ENCODE data around the gene CD34.

Gene CD34

GRCh38 chr1:207893737-207894582, 17.0 kb downstream of the CD34 start:
- TF ChIP-seq ZFP3 (CRISPR knock-in tag; IDR thresholded peaks at IDR 0.05): no peak
- no peak for TF ChIP-seq POU6F1 (CRISPR knock-in tag; IDR thresholded peaks at IDR 0.05; ENCODE audit: borderline replicate concordance, low read depth)
- no peak for TF ChIP-seq ARNTL (CRISPR knock-in tag; IDR thresholded peaks at IDR 0.05; ENCODE audit: borderline replicate concordance, low read depth)
- no peak for ATAC-seq

- TF ChIP-seq ZNF70 (CRISPR knock-in tag; IDR thresholded peaks at IDR 0.05): no peak
- TF ChIP-seq PPARA (CRISPR knock-in tag; IDR thresholded peaks at IDR 0.05; ENCODE audit: borderline replicate concordance): no peak
- no peak for TF ChIP-seq ZFP30 (CRISPR knock-in tag; IDR thresholded peaks at IDR 0.05)
- no peak for TF ChIP-seq SNAI2 (CRISPR knock-in tag; IDR thresholded peaks at IDR 0.05)
- TF ChIP-seq ZNF8 (CRISPR knock-in tag; IDR thresholded peaks at IDR 0.05): no peak
- ATAC-seq: no peak
Measured at GRCh38 chr1:207892764-207893163, 18.2 kb downstream of the CD34 start.

DNA sequence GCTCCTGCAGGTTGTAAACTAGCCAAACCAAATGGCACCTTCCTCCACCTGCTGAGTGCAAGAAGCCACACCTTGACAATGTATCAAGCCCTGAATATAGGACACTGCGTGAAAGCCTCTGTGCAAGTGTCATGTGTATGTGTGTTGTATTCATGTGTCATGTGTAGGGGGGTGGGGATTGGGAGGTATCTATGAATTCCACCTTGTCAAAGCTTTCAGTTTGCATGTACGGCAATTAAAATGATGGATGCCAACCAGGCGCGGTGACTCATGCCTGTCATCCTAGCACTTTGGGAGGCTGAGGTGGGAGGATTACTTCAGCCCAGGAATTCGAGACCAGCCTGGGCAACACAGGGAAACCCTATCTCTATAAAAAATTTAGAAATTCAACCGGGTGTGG, 19.8 kb downstream of the CD34 start:
- no peak for TF ChIP-seq RARB (CRISPR knock-in tag; IDR thresholded peaks at IDR 0.05)
- TF ChIP-seq CSDC2 (CRISPR knock-in tag; IDR thresholded peaks at IDR 0.05): no peak
- TF ChIP-seq ISL1 (CRISPR knock-in tag; IDR thresholded peaks at IDR 0.05): no peak
- TF ChIP-seq SNAI2 (CRISPR knock-in tag; IDR thresholded peaks at IDR 0.05): no peak
- TF ChIP-seq, protein P1, sequence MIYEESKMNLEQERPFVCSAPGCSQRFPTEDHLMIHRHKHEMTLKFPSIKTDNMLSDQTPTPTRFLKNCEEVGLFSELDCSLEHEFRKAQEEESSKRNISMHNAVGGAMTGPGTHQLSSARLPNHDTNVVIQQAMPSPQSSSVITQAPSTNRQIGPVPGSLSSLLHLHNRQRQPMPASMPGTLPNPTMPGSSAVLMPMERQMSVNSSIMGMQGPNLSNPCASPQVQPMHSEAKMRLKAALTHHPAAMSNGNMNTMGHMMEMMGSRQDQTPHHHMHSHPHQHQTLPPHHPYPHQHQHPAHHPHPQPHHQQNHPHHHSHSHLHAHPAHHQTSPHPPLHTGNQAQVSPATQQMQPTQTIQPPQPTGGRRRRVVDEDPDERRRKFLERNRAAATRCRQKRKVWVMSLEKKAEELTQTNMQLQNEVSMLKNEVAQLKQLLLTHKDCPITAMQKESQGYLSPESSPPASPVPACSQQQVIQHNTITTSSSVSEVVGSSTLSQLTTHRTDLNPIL (CRISPR knock-in tag; IDR thresholded peaks at IDR 0.05; ENCODE audit: low read depth): no peak
- no peak for TF ChIP-seq BACH2 (CRISPR knock-in tag; IDR thresholded peaks at IDR 0.05; ENCODE audit: borderline replicate concordance)
- no peak for TF ChIP-seq OSR1 (CRISPR knock-in tag; IDR thresholded peaks at IDR 0.05)
- TF ChIP-seq ZFP30 (CRISPR knock-in tag; IDR thresholded peaks at IDR 0.05): no peak
- no peak for TF ChIP-seq ESRRG (CRISPR knock-in tag; IDR thresholded peaks at IDR 0.05)
- TF ChIP-seq ZFP3 (CRISPR knock-in tag; IDR thresholded peaks at IDR 0.05): no peak
- no peak for TF ChIP-seq PPARA (CRISPR knock-in tag; IDR thresholded peaks at IDR 0.05; ENCODE audit: borderline replicate concordance)
- TF ChIP-seq ZNF8 (CRISPR knock-in tag; IDR thresholded peaks at IDR 0.05): no peak
- no peak for TF ChIP-seq TOX (CRISPR knock-in tag; IDR thresholded peaks at IDR 0.05; ENCODE audit: borderline replicate concordance)
- TF ChIP-seq ARNTL (CRISPR knock-in tag; IDR thresholded peaks at IDR 0.05; ENCODE audit: borderline replicate concordance, low read depth): no peak
- TF ChIP-seq TSHZ2 (CRISPR knock-in tag; IDR thresholded peaks at IDR 0.05): no peak
- TF ChIP-seq, protein P2, sequence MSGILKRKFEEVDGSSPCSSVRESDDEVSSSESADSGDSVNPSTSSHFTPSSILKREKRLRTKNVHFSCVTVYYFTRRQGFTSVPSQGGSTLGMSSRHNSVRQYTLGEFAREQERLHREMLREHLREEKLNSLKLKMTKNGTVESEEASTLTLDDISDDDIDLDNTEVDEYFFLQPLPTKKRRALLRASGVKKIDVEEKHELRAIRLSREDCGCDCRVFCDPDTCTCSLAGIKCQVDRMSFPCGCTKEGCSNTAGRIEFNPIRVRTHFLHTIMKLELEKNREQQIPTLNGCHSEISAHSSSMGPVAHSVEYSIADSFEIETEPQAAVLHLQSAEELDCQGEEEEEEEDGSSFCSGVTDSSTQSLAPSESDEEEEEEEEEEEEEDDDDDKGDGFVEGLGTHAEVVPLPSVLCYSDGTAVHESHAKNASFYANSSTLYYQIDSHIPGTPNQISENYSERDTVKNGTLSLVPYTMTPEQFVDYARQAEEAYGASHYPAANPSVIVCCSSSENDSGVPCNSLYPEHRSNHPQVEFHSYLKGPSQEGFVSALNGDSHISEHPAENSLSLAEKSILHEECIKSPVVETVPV (CRISPR knock-in tag; IDR thresholded peaks at IDR 0.05): no peak
- no peak for ATAC-seq

DNA sequence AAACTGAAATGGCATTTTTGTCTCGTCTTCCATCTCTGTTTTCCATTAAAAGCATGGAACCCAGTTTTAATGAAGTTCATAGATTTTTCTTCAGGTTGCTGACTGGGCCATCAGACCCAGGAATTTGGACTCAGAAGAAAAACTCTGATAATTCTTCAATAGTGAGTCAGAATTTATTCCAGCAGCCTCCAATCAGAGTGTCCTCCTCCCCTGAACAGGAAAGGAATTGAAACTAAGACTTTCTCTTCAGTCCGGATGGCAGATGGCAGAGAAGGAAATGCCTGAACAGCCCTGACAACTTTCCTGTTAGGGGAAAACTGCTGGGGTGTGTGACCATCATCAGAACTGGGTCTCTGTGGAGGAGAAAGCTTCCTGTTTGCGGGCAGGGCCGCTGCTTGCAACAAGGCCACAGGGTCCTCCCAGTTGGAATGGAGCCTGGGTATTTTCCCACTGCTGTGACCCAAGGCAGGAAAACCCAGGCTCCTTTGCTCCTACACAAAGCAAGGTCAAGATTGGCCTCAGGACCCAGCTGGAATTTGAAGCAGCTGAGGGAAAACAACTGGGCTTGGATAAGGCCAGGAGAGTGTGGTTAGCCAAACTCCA, 20.7 kb downstream of the CD34 start:
- TF ChIP-seq OSR1 (CRISPR knock-in tag; IDR thresholded peaks at IDR 0.05): 0 out of 2 replicates have a peak, but pooled peaks have one; percentile 77
- TF ChIP-seq ZFP30 (CRISPR knock-in tag; IDR thresholded peaks at IDR 0.05): no peak
- ATAC-seq: peak; percentile 90

Data from SK-N-SH treated with all-trans-retinoic acid at 6 μM for 48 hours (cell line).